Retina (tissue), 1 donor: ENCODE measurements around the gene SLC22A23.

ENCODE experiments used
- DNase-seq: peaks from one replicate; pipeline ENCODE4 v3.0.0-alpha.2; 2016

Gene SLC22A23

DNA sequence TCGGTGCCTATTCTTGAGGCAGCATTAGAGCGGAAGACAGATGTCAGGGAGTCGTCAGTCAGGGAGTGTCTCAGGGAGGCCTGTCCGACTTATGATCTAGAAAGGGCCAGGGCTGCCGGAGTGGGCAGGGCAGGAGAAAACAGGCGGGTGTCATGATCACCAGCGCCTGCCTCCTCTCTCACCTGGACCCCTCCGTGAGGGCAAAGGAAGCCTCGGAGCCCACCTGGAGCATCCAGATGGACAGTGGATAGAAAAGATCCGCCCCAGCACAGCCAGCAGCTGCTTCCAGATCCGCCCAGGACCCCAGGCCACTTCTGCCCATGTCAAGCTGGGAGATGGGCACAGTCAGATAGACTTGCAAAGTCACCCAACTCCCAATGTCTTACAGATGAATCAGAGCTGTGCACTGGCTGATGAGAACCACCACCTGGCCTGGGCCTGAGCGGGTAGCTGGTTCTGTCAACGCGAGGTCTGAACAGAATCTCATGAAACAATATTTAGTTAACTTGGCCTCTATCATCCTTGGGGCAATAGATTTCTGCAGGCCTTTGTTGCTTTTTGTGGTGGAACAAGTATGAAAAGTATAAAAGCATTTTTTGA, 175.9 kb downstream of the SLC22A23 start:
- no peak for DNase-seq

DNA sequence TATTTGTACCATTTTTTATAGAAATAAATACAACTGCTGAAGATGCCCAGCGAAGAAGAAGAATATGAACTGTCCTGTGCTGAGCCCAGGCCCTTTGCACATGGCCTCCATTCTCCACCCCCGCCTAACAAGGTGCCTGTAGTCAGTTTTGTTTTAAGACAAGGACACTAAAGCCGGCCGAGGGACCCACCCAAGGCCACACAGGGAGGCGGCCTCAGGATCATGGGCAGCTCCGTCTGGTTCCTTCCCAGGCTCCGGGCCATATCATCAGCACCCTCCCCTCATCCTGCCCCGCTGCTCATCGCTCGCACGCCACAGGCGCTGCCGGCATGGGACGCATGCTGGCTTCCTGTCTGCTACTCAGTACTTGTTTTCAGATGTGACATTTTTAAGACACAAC, 176.8 kb downstream of the SLC22A23 start:
- no peak for DNase-seq

DNA sequence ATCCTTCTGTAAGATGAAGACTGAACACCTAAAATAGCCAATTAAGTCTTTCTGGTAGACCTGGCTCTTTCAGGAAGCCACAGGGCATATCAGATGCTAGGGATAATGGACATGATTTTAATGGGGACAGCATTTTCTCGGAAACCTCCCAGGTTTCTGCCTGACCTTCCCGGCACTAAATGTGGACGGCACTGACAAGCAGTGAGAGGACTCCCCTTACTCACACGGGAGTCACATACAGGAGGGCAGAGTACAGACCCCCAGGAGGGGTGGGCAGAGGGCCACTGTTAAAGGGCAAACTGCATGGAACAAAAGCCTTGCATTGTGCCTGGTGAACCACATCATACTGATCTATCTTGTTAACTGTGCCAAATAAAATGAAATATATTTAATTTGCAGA, 178.2 kb downstream of the SLC22A23 start:
- no peak for DNase-seq

DNA sequence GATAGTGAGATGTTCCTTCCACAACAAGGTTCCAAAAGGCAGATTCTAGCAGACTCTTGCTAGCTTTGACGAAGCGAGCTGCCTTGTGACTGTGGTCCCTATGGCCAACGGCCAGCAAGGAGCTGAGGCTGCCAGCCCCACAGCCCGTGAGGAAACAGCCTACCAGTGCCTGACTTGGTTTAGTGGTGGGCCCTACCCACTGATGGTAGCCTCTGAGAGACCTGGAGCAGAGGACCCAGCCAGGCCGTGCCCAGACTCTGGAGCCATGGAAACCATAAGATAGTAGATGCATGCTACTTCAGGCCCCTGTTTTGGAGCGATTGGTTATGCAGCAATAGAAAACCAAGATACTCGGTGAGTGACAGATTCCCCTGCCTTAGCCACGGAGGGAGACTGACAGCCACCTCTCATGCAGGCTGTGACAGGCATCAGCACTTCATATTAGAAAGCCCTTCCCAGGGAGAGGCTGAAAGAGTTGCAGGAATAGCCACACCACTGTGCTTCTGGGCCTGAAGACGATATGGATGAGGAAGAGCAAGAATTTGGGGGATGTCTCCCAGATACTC, 178.9 kb downstream of the SLC22A23 start:
- DNase-seq = no peak

DNA sequence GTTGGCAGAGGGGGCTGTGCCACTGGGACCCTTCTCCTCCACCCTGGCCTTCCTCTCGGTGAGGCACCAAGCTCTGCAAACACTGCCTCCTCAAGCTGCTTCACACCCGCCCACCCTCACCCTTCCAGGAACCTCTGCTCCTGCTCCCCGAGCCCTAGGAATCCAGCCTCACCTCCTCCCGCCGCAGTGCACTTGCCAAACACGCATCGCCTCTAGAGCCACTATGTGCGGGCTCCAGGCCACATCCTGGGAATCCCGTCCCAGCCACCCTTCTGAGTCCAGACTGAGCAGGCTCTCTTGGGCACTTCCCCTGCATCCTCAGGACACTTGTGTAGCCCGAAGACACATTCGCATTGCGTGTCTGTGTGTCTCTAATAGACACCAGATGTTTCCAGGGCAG, 179.6 kb downstream of the SLC22A23 start:
- no peak for DNase-seq

DNA sequence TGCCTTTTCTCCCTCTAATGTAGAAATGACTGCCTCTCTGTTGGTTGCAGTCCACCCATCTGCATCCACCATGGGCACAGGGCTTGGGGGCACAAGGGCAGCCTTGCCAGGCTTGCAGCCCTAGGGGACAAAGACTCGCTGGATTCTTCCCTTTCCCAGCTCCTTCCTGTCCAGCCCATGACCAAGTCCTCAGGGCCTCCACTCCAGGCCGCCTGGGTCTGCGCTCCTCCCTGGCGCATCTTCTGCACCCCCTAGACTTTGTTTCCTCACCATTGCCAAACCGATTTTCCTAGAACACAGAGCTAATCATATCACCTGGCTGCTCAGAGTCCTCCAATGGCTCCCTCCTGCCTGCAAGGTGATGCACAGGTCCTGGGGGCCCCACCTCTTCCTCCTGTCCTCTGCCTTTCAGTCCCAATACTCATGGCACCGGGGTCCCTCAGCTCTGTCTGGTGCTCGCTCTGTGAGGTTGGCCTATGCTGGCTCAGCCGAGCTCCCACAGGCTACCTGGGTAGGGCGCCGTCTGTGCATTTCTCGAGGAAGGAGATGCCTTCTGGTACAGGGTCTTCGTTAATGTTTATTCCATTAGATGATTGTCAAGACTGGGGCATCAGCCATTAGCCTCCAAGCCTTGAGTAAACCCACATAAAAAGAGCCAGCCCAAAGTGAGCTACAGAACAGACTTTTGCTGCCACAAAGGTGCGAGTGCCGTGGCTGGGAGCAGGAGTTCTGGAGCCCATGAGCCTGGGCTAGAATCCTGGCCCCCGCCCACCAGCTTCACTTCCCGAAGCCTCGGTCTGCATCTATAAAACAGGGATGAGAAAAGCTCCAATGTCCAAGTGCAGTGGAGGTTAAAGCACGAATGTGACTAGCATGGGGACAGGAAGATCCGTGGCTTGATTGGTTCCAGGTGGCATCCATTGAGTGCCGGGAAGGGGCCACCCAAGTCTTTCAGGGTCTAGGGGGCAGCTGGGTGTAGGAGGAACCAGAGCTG, 180.4 kb downstream of the SLC22A23 start:
- no peak for DNase-seq

DNA sequence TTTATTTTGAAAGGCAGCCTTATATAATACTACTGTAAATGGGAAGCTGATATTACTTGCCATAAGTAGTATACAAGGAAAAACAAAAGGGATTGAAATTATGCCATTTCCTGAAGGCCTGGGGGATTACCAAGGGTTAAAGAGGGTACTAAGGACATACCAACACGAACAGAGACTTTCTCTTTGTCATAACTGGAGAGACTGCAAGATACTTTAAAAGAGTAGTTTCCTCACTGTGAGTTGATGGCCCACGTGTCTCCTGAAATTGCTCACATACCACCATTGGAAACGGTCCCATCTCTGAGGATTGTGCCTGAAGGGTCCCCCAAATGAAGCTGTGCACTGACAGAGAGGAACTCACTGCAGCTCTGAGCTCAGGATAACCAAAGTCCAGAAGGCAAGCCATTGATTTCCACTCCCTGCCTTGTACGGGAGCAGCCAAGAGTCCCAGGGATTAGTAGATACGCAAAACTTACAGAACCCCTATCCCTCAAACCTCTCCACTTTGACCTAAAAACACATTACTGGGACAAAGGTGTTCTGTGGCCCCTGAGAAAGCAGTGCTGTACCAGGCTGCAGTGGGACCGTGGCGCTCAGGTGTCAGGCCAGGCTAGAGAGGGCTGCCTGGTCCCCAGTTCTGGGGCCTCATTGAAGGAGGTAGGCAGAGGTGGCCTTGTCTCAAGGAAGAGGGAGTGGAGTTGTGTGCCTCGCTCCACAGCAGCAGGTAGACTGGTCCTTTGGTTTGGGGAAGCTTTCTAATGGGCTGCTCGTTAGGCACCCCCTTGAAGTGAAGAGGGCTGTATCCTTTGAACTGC, 182.9 kb downstream of the SLC22A23 start:
- DNase-seq = no peak

DNA sequence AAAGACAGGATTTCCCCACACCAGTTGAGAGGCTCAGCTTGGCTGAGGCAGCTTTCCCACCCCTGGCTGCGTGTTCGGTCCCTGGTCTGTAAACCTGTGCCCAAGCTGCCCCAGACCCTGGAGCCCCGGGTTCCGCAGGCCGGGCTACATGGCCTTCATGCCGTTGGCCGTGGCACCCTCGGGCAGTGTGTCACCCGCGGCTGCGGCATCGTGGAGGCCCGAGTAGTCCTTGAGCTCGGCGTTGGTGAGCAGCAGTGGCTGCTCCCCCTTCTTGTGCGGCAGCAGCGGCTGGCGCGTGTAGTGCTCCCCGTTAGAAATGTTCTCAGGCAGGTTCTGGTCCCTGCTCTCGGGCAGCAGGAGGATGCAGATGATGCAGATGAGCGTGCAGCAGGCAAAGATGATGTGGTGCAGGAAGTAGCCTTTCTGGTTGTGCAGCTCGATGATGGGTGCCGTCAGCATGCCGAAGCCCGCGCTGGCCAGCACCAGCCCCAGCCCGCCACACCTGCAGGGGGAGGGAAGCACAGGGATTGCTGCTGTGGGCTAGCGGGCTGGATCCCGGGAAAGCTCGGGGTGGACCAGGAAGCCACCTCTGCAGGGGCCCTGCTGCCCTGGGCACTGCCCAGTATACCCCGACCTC, 183.8 kb downstream of the SLC22A23 start:
- no peak for DNase-seq

DNA sequence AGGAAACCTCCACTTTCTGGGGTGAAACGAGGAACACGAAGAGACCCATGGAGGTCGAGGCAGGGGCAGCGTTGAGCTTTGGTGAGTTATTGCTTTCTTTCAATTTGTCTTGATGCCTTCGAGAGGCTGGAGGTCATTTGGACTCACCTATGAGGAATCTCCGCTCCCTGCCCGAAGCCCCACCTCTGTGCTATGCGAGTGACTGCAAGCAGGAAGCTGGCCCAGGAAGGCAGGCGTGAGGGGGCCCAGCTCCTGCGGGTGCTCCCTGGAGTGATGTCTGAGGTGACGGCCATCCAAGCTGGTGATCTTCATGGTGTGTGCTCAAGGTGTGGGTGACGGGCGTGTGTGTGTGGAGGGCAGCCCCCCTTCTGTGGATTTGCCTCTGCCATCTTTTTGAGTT, 185.1 kb downstream of the SLC22A23 start:
- no peak for DNase-seq

DNA sequence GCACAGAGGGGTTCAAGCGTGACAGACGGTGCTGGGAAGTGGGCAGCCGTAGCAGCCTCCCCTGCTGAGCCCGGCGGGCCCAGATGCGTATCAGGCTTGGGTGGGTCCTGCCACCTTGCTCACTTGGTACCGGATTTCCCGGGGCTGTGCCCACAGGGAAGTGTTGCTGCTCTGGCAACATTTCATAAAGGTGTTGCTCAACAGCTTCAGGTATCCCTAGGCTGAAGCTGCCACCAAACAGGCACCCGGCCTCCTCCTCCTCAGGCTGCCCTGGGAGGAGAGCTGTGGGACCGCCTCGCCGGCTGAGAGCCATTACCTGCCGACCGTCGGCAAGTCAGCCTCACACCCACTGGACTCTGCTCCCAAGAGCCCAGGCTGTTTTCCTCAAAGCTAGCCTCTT, 186.6 kb downstream of the SLC22A23 start:
- DNase-seq = no peak

DNA sequence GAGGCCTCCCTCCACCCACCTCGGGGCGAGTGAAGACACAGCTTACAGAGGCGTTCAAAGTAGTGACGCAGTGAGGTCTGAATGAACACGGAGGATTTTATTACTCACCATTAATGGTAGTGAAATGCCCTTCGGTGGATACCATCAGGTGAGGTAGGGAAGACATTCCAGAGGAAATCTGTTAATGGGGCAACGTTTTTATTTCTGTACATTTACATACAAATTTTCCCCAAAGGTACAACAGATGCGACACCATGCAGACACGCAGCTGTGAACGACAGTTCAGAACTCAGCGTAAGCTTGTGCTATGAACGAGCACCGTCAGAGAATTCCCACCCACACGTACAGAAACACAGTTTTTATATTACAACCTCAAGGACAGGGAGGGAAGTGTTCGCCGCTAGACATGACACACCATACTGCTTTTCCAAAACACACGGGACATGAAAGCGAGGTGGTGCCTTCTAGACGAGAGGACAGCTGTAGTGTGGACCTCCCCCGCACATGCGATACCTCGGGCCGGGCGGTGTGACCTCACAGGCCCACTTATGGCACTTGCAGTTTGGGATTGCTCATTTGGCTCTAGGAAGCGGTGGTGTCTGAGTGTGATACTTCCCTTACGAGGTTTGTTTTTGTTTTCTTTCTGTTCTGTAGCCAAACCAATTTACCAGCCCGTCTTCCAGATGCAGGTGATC, 187.4 kb downstream of the SLC22A23 start:
- DNase-seq = no peak

DNA sequence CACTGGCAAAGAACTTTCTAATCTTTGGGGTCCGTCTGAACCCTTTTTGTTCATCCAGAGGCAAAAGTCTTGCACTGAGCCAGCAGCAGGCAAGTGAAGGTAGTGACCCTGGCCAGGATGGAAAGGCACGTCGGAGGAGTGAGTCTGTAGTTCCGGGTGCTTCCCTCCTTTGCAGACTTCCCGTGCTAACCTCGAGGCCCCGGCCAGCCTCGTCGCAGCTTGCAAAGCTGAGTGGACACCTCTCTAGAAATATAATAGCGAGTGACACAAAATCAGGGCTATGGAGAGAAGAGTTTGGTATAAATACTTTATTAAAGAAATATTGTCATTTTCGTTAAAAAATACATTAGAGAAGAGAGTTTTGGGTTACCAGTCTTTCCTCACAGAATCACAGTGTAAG, 188.2 kb downstream of the SLC22A23 start:
- DNase-seq = no peak

DNA sequence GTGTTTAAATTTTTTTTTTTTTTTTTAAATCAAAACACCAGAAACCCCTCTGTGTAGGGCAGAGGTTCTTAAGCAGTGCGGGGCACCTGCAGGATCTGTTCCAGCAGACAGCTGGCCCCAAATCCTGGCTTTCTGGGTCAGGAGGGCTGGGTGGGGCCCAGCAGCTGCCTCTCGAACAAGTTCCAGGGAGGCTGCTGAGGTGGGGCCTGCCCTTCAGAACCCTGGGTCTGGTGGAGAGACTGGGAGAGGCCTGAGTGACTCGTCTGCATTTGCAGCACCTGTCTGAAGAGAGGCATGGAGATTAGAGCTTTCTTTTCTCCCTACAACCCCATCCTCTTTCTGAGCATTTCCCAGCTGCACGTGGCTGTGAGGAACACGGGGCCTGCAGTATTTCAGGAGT, 189.7 kb downstream of the SLC22A23 start:
- no peak for DNase-seq

DNA sequence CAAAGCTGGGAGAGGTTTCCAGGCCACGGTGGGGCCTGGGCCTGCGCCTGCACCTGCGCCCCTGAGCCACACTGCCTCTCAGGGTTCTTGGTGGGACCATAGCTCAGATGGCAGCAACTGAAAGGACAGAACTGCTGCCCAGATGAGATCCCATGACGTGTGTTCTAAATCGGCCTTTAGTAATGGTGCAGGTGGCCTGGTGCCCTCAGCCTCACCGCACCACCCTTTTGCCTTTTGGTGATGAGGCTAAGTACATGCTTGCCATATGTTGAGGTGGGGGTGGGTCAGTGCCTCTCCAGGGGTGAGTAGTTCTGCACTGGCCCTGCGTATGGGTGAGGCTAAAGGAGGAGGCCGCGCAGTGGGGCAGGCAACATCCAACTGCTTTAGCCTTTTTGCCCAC, 190.7 kb downstream of the SLC22A23 start:
- DNase-seq = no peak

DNA sequence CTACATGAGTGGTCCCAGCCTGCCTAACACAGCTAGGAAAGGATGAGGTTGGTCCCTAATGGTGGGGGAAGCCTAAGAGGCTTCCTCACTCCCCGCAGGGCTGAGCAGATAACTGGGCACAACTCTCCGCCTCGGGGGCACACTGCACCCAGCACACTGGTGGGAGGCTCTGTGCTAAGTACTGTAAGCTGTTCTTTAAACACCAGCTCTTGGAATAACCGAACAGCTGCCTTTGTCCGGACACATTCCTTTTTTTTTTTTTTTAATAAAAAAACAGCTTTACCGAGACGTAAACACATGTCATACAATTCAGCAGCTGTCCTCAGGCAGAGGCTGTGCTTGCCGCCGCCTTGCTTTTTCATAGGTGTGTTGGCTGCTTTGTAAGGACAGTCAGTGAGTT, 191.2 kb downstream of the SLC22A23 start:
- no peak for DNase-seq

DNA sequence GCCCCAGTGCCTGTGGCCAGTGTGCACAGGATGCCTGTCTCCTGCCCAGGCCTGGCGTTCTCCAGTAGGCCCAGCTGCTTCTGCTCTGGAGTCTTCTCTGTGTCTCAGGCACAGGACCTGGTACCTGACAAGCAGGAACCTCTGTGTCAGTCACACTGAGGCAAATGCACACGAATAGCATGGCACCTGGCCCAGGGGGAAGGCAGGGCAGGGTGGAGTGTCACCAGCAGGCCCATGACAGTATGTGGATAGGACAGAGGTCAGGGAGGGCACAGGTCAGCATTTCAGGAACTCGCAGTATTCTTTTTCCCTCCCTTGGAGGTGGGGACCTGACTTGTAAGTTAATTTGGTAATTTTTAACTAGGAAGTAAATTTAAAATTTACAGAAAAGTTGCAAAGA, 192.5 kb downstream of the SLC22A23 start:
- no peak for DNase-seq

DNA sequence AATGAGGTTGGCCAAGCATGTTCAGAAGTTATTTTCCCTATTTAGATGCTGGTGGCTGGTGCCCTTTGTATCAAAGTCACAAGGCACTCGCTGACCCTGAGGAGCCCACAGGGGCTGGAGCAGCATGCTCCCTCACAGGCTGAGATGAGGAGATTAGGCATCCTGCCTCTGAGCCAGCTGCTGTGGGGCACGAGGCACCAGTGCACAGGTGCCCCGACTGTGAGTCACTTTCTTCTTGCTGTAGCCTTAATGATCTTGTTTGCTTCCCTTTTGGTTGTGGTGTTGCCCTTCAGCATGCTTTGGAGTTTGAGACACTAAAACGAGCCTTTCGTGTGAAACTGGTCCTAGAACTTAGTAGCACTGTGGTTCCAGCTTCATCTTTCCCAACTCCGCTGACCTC, 193.8 kb downstream of the SLC22A23 start:
- no peak for DNase-seq

DNA sequence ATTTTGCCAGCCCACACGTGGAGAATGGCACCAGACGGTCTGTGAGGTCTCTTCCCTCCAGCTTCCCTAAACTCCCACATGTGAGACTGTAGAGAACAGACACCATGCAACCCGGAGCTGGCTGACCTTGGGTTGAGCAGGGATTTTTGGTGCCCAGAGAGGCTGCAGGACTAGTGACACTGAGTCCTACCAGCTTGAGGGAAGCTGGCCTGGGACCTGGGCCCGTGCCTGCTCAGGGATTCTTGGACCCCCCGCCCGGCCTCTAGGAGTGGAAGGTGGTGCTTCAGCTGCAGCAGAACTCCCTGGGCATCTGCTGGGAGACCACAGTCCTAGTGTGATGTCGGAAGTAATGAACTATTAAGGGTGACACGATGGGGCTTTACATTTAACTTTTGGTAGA, 194.9 kb downstream of the SLC22A23 start:
- no peak for DNase-seq

DNA sequence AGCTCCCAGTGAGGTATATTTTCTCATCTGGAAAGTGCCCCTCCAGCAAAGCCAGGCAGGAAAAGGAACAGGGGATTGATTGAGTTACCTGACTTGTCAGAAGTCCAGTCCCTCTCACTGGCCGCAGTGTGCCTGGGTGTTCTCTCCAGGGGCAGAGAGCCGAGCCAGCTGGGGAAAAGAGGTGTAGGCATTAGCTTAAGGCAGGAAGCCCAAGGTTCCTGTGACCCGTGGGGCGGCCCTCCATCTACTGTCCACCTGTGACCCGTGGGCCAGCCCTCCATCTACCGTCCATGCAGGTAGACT, 195.4 kb downstream of the SLC22A23 start:
- no peak for DNase-seq

DNA sequence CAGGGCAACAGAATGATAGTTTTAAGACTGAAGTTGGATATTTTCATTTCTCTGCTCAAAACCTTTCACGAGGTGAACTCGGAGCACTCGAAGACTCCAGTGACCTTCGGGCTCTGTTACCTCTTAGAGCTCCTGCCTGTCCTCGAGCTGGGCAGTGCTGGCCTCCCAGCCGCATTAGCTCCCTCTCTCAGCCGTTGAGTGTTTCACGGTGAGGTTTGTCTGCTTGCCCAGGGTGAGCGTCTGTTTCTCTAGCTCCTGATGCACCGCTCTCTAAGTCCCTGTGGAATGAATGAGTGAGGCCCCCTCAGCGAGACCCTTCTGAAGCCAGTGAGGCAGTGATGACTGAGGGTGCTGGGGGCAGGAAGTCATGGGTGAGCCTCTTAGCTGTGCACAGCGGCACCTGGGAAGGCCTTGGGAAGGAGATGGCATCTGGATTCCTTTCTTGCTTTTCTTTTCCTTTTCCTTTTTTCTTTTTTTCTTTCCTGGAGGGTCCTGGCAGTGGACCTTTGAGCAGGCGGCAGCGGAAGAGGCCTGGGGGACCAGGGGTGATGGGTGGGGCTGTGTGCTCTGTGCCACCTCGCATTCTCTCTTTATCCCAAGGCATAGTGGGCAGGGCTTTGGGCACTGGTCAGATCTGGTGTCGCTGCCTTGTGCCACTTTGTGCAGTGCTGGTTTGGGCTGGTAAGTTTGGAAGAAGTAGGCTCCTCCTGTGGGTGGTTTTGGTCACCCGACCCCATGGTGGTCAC, 195.9 kb downstream of the SLC22A23 start:
- no peak for DNase-seq

DNA sequence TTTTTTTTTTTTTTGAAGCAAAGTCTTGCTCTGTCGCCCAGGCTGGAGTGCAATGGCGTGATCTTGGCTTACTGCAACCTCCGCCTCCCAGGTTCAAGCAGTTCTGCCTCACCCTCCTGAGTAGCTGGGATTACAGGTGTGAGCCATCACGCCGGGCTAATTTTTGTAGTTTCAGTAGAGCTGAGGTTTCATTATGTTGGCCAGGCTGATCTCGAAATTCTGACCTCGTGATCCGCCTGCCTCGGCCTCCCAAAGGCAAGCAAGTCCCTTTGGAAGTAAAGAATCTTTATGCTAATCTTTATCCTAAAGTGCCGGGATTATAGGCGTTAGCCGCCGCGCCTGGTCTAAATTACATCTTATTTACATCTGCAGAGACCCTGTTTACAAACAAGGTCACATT, 196.6 kb downstream of the SLC22A23 start:
- no peak for DNase-seq
